HG02798 (cell line): ENCODE results near the gene KATNAL2.

Source experiments
- ATAC-seq: cut with Tn5 transposase; IDR thresholded peaks from one replicate; pipeline ENCODE4 v1.9.1; 2021; ENCODE audit warnings: mild to moderate bottlenecking; ENCODE audit not compliant: unreplicated experiment, poor library complexity

KATNAL2 gene

GRCh38 chr18:46917108-46917802, at the start of gene KATNAL2, which contains the start of gene PIAS2:
Gene KATNAL2 (plus strand): TSS chr18:46917602. CDS start chr18:46946873, 29,271 bp downstream.
Gene PIAS2 (minus strand): TSS chr18:46917507. CDS start chr18:46917345, 162 bp downstream.
- ATAC-seq: peak; percentile 94

- no peak for ATAC-seq
These were observed 49.1 kb upstream of the KATNAL2 start for GRCh38 chr18:46868169-46868921.

- no peak for ATAC-seq
These were observed 39.9 kb upstream of the KATNAL2 start for GRCh38 chr18:46877329-46877987.

- no peak for ATAC-seq
These were observed 34.2 kb upstream of the KATNAL2 start for GRCh38 chr18:46883180-46883579.

GRCh38 chr18:46886893-46887292, 30.5 kb upstream of the KATNAL2 start:
- ATAC-seq: no peak

GRCh38 chr18:46888965-46889364, 28.4 kb upstream of the KATNAL2 start:
- ATAC-seq: no peak

- ATAC-seq: peak; percentile 87
These were observed 25.6 kb upstream of the KATNAL2 start for GRCh38 chr18:46891742-46892214.

- ATAC-seq: peak; percentile 63
These were observed 24.6 kb upstream of the KATNAL2 start for GRCh38 chr18:46892842-46893241.

GRCh38 chr18:46893360-46893759, 24.0 kb upstream of the KATNAL2 start:
- no peak for ATAC-seq

- no peak for ATAC-seq
These were observed 23.3 kb upstream of the KATNAL2 start for GRCh38 chr18:46894124-46894523.

- ATAC-seq: peak; percentile 73
These were observed 18.0 kb upstream of the KATNAL2 start for GRCh38 chr18:46899274-46899948.

GRCh38 chr18:46903406-46903805, 14.0 kb upstream of the KATNAL2 start:
- ATAC-seq: no peak

- ATAC-seq: no peak
These were observed 7.9 kb upstream of the KATNAL2 start for GRCh38 chr18:46909497-46909896.

- no peak for ATAC-seq
These were observed 6.5 kb upstream of the KATNAL2 start for GRCh38 chr18:46910856-46911255.

- no peak for ATAC-seq
These were observed 1.4 kb upstream of the KATNAL2 start for GRCh38 chr18:46915800-46916550.

- ATAC-seq: no peak
These were observed 773 bp upstream of the KATNAL2 start for GRCh38 chr18:46916551-46917107.

- ATAC-seq: no peak
These were observed 600 bp downstream of the KATNAL2 start for GRCh38 chr18:46917803-46918600.

- no peak for ATAC-seq
These were observed 2.7 kb downstream of the KATNAL2 start for GRCh38 chr18:46920067-46920466.

GRCh38 chr18:46920653-46921052, 3.3 kb downstream of the KATNAL2 start:
- ATAC-seq: no peak
